Neural cell (in vitro differentiated cells): ENCODE data around the gene KRTAP29-1. TPM values are rescaled to one million over a fixed set of nuclear protein-coding genes. Genes with fewer than 3 reads are reported as not detected.

Source experiments
- H2AFZ ChIP-seq: fragments of 200-600, 300-800 bp; sonication (generic), shearing (Covaris generic); 2 replicates; pipeline ENCODE4 v1.6.0; 2014; ENCODE audit warnings: low read depth, mild to moderate bottlenecking, antibody characterized with exemption, low read length, moderate library complexity
- H3F3A ChIP-seq: fragments of 200-600 bp; shearing (Covaris generic); 2 replicates; pipeline ENCODE4 v1.6.1; 2016; ENCODE audit warnings: mild to moderate bottlenecking, moderate library complexity, mixed read lengths, antibody characterized with exemption, low read length; ENCODE audit not compliant: insufficient read depth, poor library complexity, severe bottlenecking
- H3K27ac ChIP-seq: fragments of 200-600, 300-800 bp; sonication (generic), shearing (Covaris generic); 2 replicates; pipeline ENCODE4 v1.5.1; 2014; ENCODE audit warnings: mild to moderate bottlenecking, low read length, moderate library complexity
- H3K27me3 ChIP-seq: fragments of 300-800, 200-600 bp; sonication (generic), shearing (Covaris generic); 2 replicates; pipeline ENCODE4 v1.6.0; 2014; ENCODE audit warnings: mild to moderate bottlenecking, low read depth, low read length, moderate library complexity; ENCODE audit not compliant: insufficient read depth
- H3K36me3 ChIP-seq: fragments of 300-800, 200-600 bp; sonication (generic), shearing (Covaris generic); 2 replicates; pipeline ENCODE4 v1.5.1; 2014; ENCODE audit warnings: mild to moderate bottlenecking, antibody characterized with exemption, low read length, moderate library complexity; ENCODE audit not compliant: insufficient read depth
- H3K4me2 ChIP-seq: fragments of 300-800, 200-600 bp; sonication (generic), shearing (Covaris generic); 2 replicates; pipeline ENCODE4 v1.6.0; 2014; ENCODE audit warnings: mild to moderate bottlenecking, low read length
- H3K4me3 ChIP-seq: fragments of 300-800, 200-600 bp; sonication (generic), shearing (Covaris generic); 2 replicates; pipeline ENCODE4 v1.5.1; 2014; ENCODE audit warnings: mild to moderate bottlenecking, low read length, moderate library complexity
- H3K79me2 ChIP-seq: fragments of 200-600 bp; shearing (Covaris generic); replicated peaks from 2 replicates; pipeline ENCODE4 v1.6.0; 2014; ENCODE audit warnings: mild to moderate bottlenecking, low read length, moderate library complexity; ENCODE audit not compliant: insufficient read depth
- H3K9ac ChIP-seq: fragments of 300-800, 200-600 bp; sonication (generic), shearing (Covaris generic); 2 replicates; pipeline ENCODE4 v1.6.1; 2016; ENCODE audit warnings: mild to moderate bottlenecking, low read length, mixed read lengths
- H3K9me2 ChIP-seq: fragments of 200-600 bp; shearing (Covaris generic); 2 replicates; pipeline ENCODE4 v1.6.1; 2016; ENCODE audit warnings: mild to moderate bottlenecking, low read length, mixed read lengths; ENCODE audit not compliant: insufficient read depth
- H3K9me3 ChIP-seq: fragments of 200-600, 300-800 bp; sonication (generic), shearing (Covaris generic); 2 replicates; pipeline ENCODE4 v1.6.1; 2016; ENCODE audit warnings: mild to moderate bottlenecking, mixed run types, low read length, moderate library complexity, mixed read lengths
- H4K20me1 ChIP-seq: fragments of 200-600 bp; shearing (Covaris generic); 2 replicates; pipeline ENCODE4 v1.6.1; 2016; ENCODE audit warnings: mild to moderate bottlenecking, mixed run types; ENCODE audit not compliant: insufficient read depth
- CTCF ChIP-seq: fragments of 450-650 bp; IDR thresholded peaks from 2 replicates; pipeline ENCODE4 v1.5.1; 2014; ENCODE audit warnings: antibody characterized with exemption, mild to moderate bottlenecking, moderate library complexity; ENCODE audit not compliant: poor library complexity, severe bottlenecking
- EP300 ChIP-seq: fragments of 450-650 bp; conservative IDR thresholded peaks from 2 replicates; pipeline ENCODE4 v1.6.1; 2014; ENCODE audit warnings: antibody characterized with exemption, mild to moderate bottlenecking, moderate library complexity; ENCODE audit not compliant: poor library complexity, severe bottlenecking
- EZH2 ChIP-seq: fragments of 200-600, 300-800 bp; shearing (Covaris generic), sonication (generic); IDR thresholded peaks from 2 replicates; pipeline ENCODE4 v1.6.1; 2014; ENCODE audit warnings: antibody characterized with exemption, low read length, borderline replicate concordance, mild to moderate bottlenecking; ENCODE audit not compliant: insufficient read depth, poor library complexity, severe bottlenecking
- MXI1 ChIP-seq: fragments of 450-650 bp; conservative IDR thresholded peaks from 2 replicates; pipeline ENCODE4 v1.6.1; 2014; ENCODE audit warnings: antibody characterized with exemption, mild to moderate bottlenecking; ENCODE audit not compliant: poor library complexity, severe bottlenecking
- POLR2AphosphoS5 ChIP-seq: IDR thresholded peaks from 2 replicates; pipeline ENCODE4 v1.6.1; 2012
- RAD21 ChIP-seq: fragments of 450-650 bp; conservative IDR thresholded peaks from 2 replicates; pipeline ENCODE4 v1.6.1; 2014; ENCODE audit warnings: antibody characterized with exemption, mild to moderate bottlenecking, moderate library complexity
- REST ChIP-seq: IDR thresholded peaks from 2 replicates; pipeline ENCODE4 v1.6.1; 2012; ENCODE audit warnings: borderline replicate concordance
- SMC3 ChIP-seq: fragments of 450-650 bp; conservative IDR thresholded peaks from 2 replicates; pipeline ENCODE4 v1.6.1; 2014; ENCODE audit warnings: antibody characterized with exemption, mild to moderate bottlenecking, moderate library complexity; ENCODE audit not compliant: poor library complexity
- TAF1 ChIP-seq: IDR thresholded peaks from 2 replicates; pipeline ENCODE4 v1.6.1; 2012; ENCODE audit warnings: low read depth
- polyA plus RNA-seq: library from polyadenylated mRNA; depleted of rRNA; stranded (reverse); fragments of >200 nt; gene quantifications from 2 replicates; pipeline ENCODE4 v1.2.3, GENCODE V29; 2014

Gene KRTAP29-1
- polyA plus RNA-seq, 1 donor from 2014 or later, result not detected

- Histone ChIP-seq H4K20me1 (no peaks in the 10 kb centered on the region), H3K79me2 (no peaks in the 10 kb centered on the region), H3K4me2 (no peak overlapping the region), H3K27ac (no peak overlapping the region), H3K36me3 (no peaks in the 10 kb centered on the region), H2AFZ (no peak overlapping the region), H3K27me3 (no peaks in the 10 kb centered on the region), H3K4me3 (no peak overlapping the region), H3K9me2 (no peaks in the 10 kb centered on the region), H3K9me3 (no peaks in the 10 kb centered on the region), H3K9ac (no peak overlapping the region), H3F3A (no peaks in the 10 kb centered on the region)
- TF ChIP-seq SMC3 (no peak), EP300 (no peak), EZH2 (no peak), REST (no peak), CTCF (no peak)
Observed at GRCh38 chr17:41333098-41333497, 30.4 kb upstream of the KRTAP29-1 start.

- Histone ChIP-seq H3K9ac (no peak overlapping the region), H3K36me3 (no peaks in the 10 kb centered on the region), H3K4me2 (no peak overlapping the region), H3K4me3 (no peak overlapping the region), H3K79me2 (no peaks in the 10 kb centered on the region), H3F3A (no peaks in the 10 kb centered on the region), H3K9me3 (no peaks in the 10 kb centered on the region), H4K20me1 (no peaks in the 10 kb centered on the region), H3K27me3 (no peaks in the 10 kb centered on the region), H3K9me2 (no peaks in the 10 kb centered on the region), H2AFZ (no peak overlapping the region), H3K27ac (no peak overlapping the region)
- TF ChIP-seq EP300 (no peak), MXI1 (no peak), CTCF (no peak), TAF1 (no peak), SMC3 (no peak), EZH2 (no peak), POLR2AphosphoS5 (no peak), RAD21 (no peak), REST (no peak)
Observed at GRCh38 chr17:41332239-41332638, 29.6 kb upstream of the KRTAP29-1 start.
